Activated T-cell treated with anti-CD3 and anti-CD28 coated beads, Interleukin-2, amount 50 U/mL, for 48 hours (primary cell): ENCODE data around the gene FHAD1.

Experiments used
- DNase-seq, 2 experiments: peaks; one replicate each; pipeline ENCODE4 v3.0.0-alpha.2; 2020

FHAD1 gene

DNA sequence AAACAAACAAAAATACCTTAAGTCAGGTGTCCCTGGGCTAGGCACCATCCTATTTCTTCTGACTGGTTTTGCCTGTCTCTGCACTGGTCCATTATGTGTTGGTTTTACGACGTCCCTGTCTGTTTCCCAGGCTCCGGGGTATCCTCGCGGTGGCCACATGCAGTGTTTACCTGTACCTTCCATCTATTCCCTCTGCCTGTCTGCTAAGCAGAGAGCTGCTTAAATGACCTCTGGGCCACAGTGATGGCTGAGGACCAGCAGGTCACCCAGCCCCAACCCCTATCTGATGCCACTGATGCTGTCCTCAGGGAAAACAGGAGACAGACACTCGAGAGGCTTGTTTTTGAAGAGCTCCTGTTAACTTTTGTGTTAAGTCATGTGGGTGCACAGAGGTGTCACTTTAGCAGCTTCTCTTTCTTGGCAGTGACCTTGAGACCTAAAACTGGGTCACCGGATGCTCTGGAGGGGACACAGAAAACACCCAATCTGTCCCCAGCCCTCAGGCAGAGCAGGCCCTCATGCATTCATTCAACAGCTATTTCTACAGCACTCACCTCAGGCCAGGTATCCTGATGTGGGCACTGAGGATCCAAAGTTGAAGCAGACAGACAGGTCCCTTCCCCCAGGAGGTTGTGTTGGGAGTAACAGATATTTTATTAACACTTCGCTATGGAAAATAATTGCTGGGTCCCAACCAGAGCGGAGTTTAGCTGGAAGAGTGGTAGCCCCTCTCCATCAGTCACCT, 158.3 kb downstream of the FHAD1 start:
- DNase-seq = no peak

DNA sequence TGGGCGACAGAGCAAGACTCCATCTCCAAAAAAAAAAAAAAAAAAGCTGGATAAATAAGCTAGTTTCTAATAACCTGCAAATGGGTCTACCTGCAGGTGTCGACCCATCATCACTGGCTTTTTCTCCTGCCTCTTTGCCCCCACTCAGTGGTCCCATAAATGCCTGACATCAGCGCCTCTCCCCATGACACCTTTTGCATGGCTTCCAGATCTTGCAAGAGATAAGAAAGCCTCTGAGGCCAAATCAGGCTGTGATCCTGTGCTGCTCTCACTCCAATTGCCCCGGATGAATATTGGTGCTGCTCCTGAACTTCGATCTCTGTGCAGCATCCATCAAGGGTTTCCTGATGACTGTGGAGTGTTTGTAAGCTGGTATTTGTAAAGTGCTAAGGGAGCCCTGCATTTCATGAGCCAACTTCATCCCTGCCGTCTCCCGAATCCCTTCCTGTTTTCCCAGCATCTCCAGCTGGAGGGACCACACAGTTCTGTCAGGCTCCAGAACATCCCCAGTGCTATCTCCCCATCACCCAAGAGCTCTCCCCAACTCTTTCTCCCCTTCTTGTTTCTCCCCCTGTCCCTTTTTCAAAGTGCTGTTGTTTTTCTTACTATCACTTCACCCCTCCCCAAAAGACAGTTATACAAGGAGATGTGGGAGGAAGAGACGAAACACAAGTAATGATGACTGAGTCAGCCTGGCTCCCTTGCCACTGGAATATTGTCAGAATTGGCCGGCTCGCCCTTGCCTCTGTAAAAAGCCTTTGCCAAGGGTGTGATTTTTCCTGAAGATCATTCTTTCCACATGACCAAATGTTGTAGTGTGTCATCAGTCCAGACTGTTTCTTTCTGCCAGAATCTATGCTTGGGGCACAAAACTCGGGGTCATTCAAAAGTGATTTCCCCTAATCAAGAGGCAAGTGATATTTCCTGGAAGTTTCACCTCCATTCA, 159.9 kb downstream of the FHAD1 start:
- no peak for DNase-seq

DNA sequence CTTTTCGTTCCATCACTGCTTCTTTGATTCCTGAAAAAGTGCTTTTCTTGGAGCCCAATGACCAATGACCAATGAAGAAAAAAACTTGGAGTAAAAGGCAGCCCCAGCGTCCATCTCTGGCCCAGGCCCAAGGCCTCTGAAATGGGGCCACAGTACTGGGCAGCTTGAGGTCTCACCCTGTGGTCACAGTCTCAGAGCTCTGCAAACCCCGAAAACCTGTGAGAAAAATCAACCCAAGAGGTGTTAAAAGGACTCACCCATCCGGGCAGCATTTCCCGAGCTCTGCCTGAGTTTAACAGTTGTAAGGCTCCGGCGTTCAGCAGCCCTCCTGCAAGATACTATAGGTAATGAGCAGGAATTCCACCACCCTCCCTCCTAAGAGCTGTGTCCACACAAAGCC, 160.6 kb downstream of the FHAD1 start:
- no peak for DNase-seq

DNA sequence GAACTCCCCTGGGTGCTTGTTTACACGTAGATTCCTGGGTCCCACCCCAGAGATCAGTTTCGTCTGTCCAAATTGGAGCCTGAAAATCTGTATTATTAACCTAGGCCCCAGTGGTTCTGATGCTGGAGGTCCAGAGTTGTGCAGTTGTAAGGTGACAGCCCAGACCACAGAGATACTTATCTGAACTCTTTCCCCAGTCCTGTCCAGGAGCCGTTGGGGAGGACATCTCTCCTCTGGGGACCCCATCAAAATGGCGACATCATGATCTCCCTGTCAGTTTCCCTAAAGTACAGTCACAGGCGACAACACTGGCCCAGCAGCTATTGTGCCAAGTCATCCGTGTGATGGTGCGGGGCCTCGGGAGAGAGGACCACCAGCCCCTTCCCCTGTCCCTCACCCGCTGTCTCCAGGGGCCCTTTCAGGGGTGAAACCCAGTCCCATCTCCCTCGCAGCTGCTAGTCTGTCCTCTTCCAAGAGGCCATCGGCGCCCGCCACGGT, 161.9 kb downstream of the FHAD1 start:
- no peak for DNase-seq

DNA sequence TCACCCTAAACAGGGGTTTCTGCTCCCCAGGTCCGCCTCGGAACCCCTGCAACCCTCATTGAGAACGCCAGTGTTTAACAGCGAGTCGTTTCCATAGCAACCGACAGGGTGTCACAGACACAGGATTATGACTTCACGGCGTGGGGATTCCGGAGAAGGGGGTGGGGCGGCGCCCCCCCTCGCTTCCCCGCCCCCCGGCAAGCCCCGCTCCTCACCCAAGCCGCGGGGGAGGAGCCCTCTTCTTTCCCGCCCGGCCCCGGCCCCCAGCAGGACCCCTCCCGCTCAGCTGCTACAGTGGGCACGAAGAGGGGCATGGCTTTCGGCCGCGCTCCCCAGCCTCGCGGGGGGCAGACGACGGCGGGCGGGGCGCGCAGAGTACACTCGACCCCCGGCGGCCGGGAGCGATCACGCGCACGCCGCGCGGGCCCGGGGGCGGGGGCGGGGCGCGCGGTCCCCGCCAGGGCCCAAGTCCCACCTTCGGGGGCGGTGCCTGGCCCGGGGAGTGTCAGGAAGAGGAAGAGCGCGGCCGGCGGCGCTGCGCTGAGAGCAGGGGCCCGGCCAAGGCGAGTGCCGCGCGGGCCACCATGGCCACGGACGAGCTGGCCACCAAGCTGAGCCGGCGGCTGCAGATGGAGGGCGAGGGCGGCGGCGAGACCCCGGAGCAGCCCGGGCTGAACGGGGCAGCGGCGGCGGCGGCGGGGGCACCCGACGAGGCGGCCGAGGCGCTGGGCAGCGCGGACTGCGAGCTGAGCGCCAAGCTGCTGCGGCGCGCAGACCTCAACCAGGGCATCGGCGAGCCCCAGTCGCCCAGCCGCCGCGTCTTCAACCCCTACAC, 162.6 kb downstream of the FHAD1 start, which contains the start of gene EFHD2:
EFHD2 (plus strand) TSS at position 501 of the 835 bp plus-strand sequence; CDS start at position 585, 84 bp downstream.
- DNase-seq = peak; percentile 89 to 91

DNA sequence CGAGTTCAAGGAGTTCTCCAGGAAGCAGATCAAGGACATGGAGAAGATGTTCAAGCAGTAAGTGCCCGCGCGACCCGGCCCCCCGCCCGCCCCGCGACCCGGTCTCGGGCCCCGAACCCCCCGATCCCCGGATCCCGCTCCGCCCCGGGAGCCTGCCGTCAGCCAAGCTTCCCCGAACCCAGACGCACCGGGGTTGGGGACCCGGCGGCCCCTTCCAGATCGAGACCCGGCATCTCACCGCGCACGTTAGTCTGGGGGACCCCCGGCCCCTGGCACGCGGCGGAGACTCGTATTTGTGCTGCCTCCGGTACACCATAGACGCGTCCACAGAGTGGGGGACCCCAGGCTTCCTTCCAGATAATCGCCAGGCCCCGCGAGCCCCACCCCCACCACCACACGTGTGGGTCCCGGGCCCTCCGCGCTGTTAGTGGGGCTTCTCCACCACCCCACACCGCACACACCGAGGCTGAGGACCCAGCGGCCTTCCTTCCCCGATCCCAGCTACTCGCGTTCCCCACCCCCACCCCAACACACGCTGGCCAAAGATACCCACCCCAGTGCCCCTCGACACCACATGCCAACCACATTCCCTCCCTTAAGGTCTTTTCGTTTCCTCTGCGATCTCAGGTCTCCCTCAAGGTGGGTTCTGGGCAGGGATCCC, 163.3 kb downstream of the FHAD1 start:
- DNase-seq = peak; percentile 43 to 46

DNA sequence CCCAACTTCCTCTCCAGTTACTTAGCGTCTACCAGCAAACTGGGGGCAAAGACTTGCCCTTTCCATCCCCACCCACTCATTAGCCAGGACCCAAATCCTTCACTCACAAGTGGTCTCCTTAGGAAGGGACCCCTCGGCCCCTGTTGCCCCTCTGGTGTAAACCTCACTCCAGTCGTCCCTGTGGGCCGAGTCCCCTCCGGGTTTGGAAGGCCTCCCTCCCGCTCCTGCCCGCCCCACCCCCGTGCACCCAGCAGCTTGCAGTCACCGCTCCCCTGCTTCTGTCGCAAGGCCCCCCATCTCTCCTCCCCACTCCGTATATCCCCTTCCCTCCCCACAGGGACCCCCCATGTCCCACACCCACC, 163.8 kb downstream of the FHAD1 start:
- DNase-seq = peak; percentile 39 to 45

DNA sequence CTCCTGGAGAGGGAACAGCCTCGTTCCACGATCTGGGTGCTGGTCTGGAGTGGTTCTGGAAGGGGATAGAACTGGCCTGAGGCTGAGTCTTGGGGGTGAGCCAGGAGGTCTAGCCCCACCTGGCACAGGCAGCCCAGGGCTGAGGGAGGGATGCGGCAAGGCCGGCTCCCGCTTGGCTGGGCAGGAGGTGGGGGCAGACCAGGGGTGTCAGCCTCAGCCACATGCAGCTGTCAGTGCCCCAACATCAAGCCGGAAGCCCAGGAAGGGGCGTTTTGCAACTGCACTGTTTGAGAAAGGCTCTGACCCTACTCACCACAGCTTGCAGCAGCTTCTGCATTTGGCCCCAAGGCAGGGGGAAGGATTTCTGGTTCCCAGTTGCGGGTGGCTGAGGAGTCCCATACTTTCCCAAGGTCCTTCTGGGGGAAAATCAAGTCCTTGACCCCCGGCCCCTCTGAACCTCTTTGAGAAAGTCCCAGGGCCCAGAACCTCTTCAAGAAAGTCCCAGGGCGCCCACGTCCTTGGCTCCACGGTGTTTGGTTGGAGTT, 164.6 kb downstream of the FHAD1 start:
- peak; percentile 57 to 64 for DNase-seq

DNA sequence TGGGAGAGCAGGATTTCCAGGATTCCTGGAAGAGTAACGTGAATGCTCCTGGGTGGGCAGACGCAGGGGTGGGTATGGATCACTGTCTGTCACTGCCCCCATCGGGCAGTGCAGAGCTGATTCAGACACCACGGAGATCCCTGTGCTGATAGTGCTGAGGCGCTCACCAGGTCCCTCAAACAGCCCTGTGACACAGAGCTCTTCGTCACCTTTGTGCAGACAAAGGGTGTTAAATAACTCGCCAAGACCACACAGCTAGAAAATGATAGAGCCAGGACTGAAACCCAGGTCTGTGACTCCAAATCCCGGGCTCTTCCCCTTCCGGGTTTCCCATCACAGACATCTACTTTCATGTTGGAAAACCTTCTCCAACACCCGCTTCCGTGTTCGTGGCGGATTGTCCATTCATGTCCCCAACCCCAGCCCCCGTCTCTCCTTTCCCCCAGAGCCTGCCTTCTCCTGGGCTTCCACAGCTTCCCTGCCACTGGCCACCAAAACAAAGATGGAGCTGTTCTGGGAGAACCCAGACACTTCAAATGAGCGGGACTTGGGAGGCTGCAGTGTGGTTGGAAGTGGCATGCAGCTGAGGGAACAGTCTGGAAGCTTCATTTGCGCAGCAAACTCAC, 165.3 kb downstream of the FHAD1 start:
- peak; percentile 60 to 72 for DNase-seq

DNA sequence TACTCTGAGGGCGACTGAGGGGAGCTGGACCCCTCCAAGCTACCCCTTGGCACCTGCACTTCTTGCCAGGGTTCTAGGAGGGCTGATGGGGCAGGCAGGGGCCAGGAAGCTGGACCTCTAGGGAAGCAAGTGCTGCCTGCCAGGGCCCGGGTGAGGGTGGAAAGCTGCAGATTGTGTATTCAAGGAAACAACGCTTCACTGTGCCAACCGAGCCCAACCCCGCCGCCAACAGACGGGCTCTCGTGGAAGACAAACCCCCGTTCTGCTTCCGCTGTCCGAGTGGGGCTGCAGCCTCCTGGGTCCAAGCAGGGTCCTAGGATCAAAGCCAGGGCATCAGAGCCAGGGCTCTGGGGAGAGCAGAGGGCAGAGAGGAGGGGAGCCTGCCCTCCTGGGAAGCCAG, 165.8 kb downstream of the FHAD1 start:
- DNase-seq = no peak

DNA sequence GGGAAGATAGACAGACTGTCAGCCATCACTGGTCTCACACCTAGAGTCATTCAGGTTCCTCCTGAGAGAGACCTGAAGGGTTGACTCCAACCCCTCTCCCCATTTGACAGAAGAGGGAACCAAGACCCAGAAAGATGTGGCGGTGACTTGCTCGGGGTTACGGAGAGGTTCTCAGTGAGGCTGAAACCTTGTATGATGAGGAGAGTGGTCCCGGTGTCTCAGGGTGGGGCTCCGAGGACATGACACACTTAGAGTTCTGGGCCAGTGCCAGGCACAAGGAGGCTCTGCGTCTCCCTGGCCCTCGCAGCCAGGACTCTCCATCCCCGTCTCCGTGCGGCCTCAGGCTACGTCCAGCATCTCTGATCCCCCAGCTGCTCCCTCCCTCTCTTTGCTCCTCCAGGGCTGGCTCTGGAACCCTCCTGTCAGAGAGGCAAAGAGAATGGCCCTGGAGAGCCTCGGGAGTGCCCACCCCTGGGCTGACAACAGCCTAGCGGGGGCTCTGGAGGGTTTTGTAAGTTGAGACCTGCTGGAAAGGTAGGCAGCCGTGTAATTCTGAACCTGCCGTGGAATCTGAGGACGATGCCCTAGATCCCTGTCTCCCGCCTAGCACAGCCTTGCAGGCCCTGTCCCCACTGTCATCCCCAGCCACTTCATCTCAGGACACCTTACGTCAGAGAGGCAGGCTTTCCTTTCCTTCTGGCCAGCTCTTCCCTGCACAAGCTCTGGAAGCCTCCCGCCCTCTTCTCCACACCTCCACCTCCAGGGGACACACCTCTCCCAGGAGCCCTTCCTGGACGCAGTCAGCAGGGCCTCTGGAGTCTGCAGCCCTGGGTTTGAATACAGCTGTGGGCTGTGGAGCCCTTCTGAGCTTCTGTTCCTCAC, 166.8 kb downstream of the FHAD1 start:
- DNase-seq = no peak

DNA sequence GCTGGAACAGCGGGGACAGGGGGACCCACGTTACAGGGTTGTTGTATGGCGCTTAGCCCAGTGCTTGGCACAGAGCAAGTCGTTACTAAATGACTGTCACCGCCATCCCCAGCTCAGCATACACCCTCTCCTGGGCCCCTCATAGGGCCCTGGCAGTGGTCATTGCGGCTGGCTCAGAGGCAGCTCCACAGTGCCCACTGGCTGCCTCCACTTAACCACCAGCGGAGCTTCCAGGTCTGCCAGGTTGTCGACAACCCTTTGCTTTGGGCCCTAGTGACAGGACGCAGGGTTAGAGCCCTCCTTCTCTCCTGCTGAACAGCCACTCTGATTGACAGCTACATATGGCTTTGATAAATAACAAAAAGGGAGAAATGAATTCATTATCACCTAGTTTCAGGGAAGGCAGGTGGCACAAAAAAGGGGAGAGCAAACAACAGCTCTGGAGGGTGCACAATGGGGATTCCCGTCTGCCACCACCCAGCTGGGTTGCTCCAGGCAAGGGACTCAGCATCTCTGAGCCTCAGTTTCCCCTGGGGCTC, 167.5 kb downstream of the FHAD1 start:
- DNase-seq = no peak

DNA sequence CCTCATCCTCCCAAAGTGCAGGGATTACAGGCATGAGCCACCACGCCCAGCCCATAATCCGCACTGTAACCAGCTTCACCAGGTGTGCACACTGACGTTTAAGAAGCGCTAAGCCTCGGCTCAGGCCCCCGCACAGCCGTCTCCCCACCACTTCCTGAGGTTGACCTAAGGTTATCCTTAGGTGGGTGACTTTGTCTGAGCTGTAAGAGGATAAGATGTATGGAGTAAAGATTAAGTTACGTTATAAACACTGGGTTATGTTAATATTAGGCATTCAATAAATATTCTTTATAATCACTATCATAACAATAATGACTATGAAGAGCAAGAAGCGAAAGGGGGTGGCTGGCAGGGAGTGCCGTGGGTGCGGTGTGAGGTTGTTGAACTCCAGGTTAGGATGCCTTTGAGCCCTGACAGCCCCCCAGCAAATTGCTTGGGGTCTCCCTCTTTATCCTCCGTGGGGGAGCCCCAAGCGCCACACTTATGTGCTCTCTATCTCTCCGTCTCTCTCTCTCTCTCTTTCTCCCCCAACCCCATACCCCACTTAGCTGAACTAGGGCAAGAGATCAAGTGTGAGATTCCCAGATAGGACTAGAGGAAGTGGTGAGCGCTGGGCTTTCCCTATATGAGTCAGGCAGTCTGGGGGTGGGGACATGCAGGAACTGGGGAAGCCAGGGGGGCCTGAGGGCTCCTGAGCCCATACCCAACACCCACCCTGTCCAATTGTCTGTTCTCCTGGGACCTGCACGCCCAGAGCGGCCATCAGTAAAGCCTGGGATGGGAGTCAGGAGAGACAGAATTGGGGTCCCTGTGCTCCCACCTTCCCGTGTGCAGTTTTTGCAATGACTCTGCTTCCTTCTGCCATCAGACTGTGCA, 170.3 kb downstream of the FHAD1 start:
- peak; percentile 56 to 62 for DNase-seq

DNA sequence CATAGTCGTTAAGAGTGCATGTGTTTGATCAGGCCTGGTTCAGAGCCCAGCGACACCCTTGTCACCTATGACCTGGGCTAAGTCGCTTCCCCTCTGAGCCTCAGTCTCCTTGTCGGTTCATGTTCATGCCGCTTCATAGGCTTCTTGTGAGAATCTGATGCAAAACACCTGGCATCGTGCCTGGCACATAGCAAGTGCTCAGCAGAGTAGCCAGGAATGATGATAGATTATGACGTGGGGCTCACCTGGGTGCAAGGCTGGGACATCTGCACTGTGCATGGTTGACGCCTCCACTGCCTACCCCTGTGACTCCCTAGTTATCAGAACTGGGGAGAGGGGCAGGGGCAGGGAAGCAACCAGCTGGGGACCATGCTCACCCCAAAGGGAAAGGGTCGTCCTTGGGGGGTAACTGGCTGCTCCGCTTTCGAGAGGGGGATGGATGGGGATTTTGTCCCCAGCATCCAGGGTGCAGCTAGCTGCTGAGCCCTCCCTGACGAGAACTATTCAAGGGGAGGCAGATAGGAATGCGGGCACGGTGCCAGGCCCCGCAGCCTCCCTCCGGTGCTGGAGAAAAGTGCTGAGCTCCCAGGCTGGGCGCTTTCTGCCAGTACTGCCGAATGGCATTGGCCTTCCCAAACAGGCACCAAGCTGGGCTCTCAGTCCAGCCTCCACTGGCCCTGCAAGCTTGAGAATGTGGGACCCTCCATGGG, 171.9 kb downstream of the FHAD1 start:
- DNase-seq = no peak

DNA sequence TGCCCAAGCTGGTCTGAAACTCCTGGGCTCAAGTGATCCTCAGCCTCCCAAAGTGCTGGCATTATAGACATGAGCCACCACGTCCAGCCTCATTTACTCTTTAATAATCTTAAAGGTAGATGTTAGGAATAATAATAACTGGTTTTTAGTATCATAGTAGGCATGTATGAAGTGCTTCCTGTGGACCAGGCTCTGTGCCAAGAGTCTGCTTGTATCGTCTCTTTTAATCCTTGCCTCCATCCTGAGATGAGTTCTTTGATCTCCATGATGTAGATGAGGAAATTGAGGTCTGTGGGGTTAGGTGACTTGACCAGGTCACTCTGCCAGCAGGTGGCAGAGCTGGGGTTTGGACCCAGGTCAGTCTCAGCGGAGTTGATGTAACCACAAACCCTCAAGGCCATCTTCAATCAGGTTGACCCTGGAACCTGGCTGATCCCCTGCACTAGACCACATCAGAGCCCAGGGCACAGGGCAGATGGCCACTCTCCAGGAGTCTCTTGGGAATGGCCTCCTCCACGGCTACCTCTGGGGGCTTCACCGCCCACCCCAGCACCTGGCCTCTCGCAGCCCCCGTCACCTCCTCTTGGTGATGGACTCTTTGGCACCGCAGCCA, 173.9 kb downstream of the FHAD1 start:
- no peak for DNase-seq

DNA sequence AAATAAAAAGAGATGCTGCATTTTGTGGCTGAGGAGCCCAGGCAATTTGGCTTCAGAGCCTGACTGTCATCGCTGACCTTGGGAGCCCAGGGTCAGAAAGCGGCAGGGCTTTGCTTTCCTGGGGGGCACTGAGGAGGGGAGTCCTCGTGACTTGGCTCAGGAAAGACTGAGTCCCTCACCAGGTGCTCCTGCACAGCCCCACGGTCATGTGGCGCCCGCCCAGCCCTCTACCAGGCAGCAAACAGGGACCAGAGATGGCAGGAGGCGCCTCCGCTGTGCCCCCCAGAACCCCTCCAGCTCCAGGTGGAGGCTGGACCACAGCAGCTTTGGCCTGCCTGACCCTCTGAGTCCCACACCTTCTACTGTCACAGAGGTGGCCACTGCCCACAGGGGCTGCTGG, 175.8 kb downstream of the FHAD1 start:
- DNase-seq = no peak

DNA sequence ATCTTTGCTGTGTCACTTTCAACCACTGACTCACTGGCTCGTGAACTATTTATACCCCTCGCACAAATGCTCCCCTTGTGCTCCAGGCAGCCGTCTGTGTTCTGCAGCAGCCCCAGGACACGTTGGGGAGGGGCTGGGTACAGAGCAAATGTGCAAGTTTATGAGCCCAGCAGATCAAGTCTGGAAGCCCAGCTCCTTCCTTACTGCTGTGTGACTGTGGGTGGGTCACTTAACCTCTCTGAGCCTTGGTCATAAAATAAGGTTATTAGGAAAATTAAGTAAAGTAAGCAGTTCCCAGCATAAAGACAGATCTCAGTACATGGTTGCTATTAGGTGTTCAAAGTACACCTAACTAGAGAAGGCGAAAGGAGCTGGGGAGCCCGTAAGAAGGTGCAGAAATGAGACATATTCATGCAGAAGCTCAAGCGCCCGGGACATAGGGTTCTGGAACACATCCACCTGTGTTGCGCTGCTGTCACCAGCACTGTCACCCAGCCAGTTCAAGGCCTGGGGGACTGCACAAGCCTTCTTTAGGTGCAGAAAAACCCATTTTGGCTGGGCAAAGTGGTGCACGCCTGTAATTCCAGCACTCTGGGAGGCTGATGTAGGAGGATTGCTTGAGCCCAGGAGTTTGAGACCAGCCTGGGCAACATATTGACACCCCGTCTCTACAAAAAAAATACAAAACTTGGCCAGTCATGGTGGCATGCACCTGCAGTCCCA, 176.5 kb downstream of the FHAD1 start:
- no peak for DNase-seq
